ENCODE results near the gene KCNA10.

GRCh38 chr1:110474444-110474843, 44.5 kb downstream of the KCNA10 start:
- TF ChIP-seq CTCF (conservative IDR thresholded peaks at IDR 0.05 in 1 of 2, IDR thresholded peaks at IDR 0.05 in 1 of 2; ENCODE audit: low read depth in 1 of 2, low read length in 2 of 2) (no peak), EZH2 (IDR thresholded peaks at IDR 0.05; ENCODE audit: low read length, missing control alignments) (no peak)
